Jurkat, Clone E6-1 (cell line): ENCODE data around the gene TSHZ2.

Experiments
- DNase-seq: peaks from one replicate; pipeline ENCODE4 v3.0.0-alpha.2; 2011; ENCODE audit warnings: low read depth, low spot score
- H3K4me3 ChIP-seq: 2 replicates; pipeline ENCODE4 v1.5.1; 2011; ENCODE audit warnings: mild to moderate bottlenecking, low read length, control low read depth, moderate library complexity

Gene TSHZ2

GRCh38 chr20:53202777-53203176 is 230.6 kb downstream of the TSHZ2 start:
- no peak overlapping the region for H3K4me3 ChIP-seq
- DNase-seq = no peak

DNA sequence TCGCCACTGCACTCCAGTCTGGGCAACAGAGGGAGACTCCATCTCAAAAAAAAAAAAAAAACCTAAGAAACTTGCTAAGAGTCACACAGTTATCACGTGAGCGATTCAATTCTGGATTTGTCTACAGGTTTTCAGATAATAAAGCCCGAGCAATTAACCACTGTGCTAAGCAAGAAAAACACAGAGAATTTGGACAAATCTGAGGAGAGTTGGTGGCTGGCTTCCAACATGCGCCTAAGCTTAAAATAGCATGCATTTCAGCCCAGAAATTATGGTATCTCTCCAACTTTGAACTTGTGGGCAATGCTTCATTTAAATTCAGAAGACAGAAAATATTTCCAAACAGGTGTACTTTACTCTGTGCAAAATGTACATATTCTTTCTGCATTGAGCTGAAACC is 232.9 kb downstream of the TSHZ2 start:
- no peak overlapping the region for H3K4me3 ChIP-seq
- no peak for DNase-seq

GRCh38 chr20:53208110-53208832 is 236.1 kb downstream of the TSHZ2 start:
- no peak overlapping the region for H3K4me3 ChIP-seq
- peak; percentile 17 for DNase-seq

GRCh38 chr20:53210041-53210440 is 237.9 kb downstream of the TSHZ2 start:
- no peak overlapping the region for H3K4me3 ChIP-seq
- DNase-seq = no peak

- no peak overlapping the region for H3K4me3 ChIP-seq
- no peak for DNase-seq
These were observed 238.8 kb downstream of the TSHZ2 start for GRCh38 chr20:53210931-53211330.

GRCh38 chr20:53212018-53212417 is 239.9 kb downstream of the TSHZ2 start:
- no peak overlapping the region for H3K4me3 ChIP-seq
- no peak for DNase-seq

GRCh38 chr20:53214392-53214791 is 242.2 kb downstream of the TSHZ2 start:
- DNase-seq = no peak
- H3K4me3 ChIP-seq = no peak overlapping the region

DNA sequence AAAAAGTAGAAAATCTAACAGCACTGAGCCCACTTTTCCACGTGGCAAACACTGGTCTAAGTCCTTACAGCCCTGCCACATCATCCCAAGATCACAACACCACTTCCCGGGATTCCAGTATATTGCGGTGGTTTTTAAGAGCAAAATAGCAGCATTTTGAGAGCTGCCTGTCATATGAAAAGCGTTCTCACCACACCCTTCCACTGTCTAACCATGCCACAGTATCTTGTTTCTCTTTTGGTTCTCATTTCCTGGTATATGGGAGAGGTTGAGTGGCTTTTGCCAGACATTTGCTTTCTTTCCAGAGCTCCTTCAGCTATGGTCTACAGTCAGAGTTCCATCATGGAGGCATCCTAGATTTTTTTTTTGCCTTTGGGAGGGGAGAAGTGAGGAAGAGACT is 243.0 kb downstream of the TSHZ2 start:
- DNase-seq = no peak

DNA sequence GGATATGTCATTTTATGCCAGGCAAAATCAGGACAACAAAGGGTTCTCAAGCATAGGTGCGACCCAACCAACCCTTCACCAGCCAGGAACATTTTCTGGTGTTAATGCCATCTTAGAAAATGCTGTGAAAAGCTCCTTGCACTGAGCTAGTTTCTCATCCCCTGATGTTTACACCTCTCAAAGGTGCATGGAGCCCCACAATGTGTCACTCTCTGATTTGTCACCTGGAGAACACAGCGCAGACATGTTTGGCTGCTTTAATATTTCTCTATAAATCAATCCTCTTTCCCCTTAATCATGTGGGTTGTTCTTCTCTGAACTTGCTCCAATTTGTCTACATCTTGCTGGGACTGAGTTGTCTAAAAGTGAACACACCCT is 244.3 kb downstream of the TSHZ2 start:
- DNase-seq = no peak
- H3K4me3 ChIP-seq = no peak overlapping the region

More for the DNA sequence above, 243.0 kb downstream of the TSHZ2 start:
- no peak overlapping the region for H3K4me3 ChIP-seq

DNA sequence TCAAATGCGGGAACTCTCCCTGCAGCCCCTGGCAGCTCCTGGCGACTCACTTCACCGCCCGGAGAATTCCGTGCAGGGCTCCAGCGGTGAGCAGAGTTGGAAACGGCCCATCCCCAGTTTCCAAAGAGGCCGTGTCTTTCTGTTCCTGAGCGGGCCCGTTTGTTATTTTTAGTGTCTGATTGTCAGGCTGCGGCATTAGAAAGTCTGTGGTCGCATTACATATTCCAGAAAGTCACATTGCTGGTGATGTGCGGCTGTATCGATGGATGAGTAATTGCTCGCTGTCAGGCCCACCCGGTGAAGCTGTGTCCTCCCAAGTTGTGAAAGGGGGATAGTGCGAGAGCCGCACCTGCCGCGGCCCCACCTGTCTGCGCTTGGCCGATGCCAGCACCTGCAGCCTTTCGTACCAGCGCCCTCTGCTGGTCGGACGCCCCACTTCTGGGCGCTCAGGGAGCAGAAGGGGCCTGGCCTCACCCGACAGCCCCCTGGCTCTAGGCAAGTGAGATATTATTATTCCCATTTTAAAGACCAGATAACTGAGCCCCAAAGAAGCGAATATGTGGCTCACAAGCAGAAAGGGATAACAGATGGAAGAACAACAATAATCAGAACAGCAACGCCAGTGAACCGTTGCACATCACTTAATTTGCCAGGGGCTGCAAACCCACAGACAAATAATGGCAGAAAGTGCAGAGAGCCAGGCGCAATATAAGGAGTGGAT is 244.9 kb downstream of the TSHZ2 start:
- peak; percentile 18 for DNase-seq
- H3K4me3 ChIP-seq = no peak overlapping the region

DNA sequence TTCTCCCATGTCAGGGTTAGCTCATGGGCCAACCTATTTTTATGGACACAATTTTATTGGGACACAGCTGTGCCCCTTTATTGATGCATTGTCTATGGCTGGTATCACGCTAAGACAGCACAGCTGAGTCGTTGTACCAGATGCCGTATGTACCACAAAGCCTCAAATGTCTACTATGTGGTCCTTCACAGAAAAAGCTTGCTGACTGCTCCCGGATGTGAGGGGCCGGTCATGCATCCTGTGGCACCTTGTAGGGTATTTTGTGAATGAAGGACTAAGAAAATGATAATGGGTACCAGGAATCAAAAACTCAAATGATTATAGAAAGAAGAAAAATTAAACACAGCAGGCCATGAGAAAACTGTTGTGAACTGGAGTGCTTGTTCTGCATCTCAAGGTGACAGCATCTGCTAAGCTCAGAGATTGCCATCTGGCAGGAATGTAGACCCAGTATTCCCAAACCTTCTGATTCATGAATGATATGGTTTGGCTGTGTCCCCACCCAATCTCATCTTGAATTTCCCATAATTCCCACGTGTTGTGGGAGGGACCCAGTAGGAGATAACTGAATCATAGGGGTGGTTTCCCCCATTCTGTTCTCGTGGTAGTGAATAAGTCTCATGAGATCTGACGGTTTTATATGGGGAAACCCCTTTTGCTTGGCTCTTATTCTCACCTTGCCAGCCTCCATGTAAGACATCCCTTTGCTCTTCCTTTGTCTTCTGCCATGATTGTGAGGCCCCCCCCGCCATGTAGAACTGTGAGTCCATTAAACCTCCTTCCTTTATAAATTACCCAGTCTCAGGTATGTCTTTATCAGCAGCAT is 248.5 kb downstream of the TSHZ2 start:
- DNase-seq = no peak

GRCh38 chr20:53221731-53222130 is 249.6 kb downstream of the TSHZ2 start:
- DNase-seq = no peak
- no peak overlapping the region for H3K4me3 ChIP-seq

More for the DNA sequence above, 248.5 kb downstream of the TSHZ2 start:
- no peak overlapping the region for H3K4me3 ChIP-seq

DNA sequence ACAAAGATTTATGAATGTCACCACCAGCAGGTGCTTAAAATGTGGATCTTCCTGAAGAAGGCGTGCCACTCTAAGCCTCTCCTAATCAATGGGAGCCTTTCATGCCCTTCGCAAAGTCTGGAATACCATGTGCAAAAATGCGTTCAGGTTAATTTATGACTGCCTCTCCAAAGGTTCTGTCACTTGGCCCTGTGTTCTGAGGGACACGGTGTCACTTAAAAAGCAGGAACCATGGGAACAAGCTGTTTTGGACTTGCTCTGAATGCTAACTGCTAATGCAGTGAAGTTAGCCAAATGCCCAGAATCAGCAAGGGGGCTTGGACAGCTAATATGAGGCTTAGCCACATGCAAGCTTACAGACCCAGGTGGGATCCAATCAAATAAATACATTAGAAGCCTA is 250.3 kb downstream of the TSHZ2 start:
- DNase-seq = no peak
- no peak overlapping the region for H3K4me3 ChIP-seq

GRCh38 chr20:53222932-53223331 is 250.8 kb downstream of the TSHZ2 start:
- no peak for DNase-seq
- no peak overlapping the region for H3K4me3 ChIP-seq

DNA sequence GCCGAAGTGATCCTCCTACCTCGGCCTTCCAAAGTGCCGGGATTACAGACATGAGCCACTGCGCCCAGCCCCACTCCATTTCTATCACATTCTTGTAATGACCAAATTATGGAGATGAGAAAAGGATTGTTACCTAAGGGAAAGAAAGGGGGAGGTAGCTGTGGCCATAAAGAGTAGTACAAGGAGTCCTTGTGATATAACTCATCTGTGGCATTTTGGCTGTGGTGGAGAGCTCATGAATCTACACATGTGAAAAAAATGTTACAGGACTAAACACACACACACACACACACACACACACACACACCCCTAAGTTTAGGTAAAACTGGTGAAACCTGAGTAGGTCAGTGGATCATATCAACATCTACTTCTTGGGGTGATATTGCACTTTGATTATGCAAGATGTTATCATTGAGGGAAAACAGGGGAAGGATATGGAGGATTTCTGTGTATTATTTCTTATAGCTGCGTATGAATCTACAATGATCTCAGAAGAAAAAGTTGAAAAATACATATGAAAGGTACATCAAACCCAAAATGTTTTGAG is 251.5 kb downstream of the TSHZ2 start:
- no peak overlapping the region for H3K4me3 ChIP-seq
- no peak for DNase-seq

- no peak overlapping the region for H3K4me3 ChIP-seq
- DNase-seq = no peak
These were observed 252.7 kb downstream of the TSHZ2 start for GRCh38 chr20:53224851-53225250.

DNA sequence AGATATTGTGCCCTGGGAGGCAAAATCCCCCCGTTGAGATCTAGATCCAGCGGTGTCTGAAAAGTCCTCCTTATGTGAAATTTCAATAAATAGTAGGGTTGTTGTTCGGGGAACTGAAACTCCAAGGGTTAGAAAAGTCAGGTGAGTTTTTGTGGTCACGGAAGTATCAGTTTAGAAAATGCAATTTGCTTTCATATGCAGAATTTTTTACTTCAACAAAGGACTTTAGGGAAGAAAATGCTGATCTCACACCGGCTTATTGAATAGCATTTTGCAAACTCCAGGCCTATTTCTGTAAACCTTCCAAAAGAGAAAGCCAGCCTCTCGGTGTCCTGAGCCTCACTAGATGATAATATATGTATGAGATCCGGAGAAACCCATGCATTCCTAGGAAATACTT is 254.7 kb downstream of the TSHZ2 start:
- DNase-seq = no peak
- H3K4me3 ChIP-seq = no peak overlapping the region

DNA sequence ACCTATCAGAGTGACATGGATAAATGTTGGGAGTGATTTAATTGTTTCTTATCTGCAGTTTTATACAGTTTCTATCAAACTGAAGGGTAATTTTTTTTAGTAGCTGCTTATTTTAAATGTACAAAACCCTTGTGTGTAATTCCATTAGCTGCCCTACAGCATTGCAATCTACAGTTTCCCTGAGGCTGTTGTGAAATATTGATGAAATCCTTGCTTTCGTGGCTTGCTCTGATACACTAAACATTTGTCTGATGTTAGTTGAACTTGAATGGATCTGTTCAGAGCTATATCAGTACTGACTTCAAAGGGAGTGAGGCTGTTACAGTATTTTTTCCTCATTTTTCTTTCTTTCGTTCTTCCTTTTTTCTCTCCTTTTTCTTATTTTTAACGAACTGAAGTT is 255.4 kb downstream of the TSHZ2 start:
- no peak overlapping the region for H3K4me3 ChIP-seq
- no peak for DNase-seq

DNA sequence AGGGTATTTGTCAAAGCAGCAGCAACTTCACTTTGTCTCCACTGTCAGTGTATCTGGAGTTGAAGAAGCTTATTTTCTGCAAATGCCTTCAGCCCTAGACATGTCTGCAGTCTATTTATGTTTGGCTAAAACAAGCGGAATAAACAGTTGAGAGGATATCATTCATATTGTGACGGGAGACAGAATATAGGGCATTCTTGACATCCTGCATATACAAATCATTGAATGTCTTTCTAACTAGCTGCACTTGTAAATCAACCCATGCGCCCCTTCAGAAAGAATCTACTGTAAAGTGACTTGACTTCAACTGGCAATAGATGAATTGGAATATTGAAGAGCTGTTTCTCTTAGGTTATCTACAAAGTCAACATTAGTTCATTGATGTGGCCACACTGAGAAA is 258.9 kb downstream of the TSHZ2 start:
- no peak for DNase-seq
- H3K4me3 ChIP-seq = no peak overlapping the region

- DNase-seq = no peak
- H3K4me3 ChIP-seq = no peak overlapping the region
These were observed 265.3 kb downstream of the TSHZ2 start for GRCh38 chr20:53237461-53237860.
